Liver (tissue), 9 donors: ENCODE results near the gene GAN. TPM values are rescaled to one million over a fixed set of nuclear protein-coding genes. Genes with fewer than 3 reads are reported as not detected.

Source experiments
- DNase-seq: peaks from one replicate; pipeline ENCODE4 v3.0.0-alpha.2; 2017; ENCODE audit warnings: low spot score
- H3K27ac ChIP-seq, 2 donors: one replicate each; pipeline ENCODE4 v1.7.0; 2013; ENCODE audit warnings: inconsistent platforms in 2 of 2, low read length in 2 of 2, control low read depth in 1 of 2, low read depth in 1 of 2, mild to moderate bottlenecking in 1 of 2
- H3K27me3 ChIP-seq, 4 donors: one replicate each; pipeline versions ENCODE4 v1.6.1 to v1.7.0; 2013; ENCODE audit warnings: low read length in 3 of 4, inconsistent platforms in 1 of 4, mild to moderate bottlenecking in 1 of 4, moderate library complexity in 1 of 4; ENCODE audit not compliant: control insufficient read depth in 4 of 4, insufficient read depth in 4 of 4
- H3K36me3 ChIP-seq, 4 donors: one replicate each; pipeline versions ENCODE4 v1.6.1 to v1.7.0; 2013; ENCODE audit warnings: low read length in 3 of 4, mild to moderate bottlenecking in 3 of 4, low read depth in 1 of 4, moderate library complexity in 1 of 4; ENCODE audit not compliant: control insufficient read depth in 4 of 4, insufficient read depth in 3 of 4
- H3K4me1 ChIP-seq, 4 donors: one replicate each; pipeline versions ENCODE4 v1.6.1 to v1.7.0; 2013; ENCODE audit warnings: low read length in 3 of 4, mild to moderate bottlenecking in 3 of 4, moderate library complexity in 1 of 4; ENCODE audit not compliant: control insufficient read depth in 4 of 4, insufficient read depth in 4 of 4
- H3K4me3 ChIP-seq, 3 donors: one replicate each; pipeline versions ENCODE4 v1.6.1 to v1.7.0; 2013; ENCODE audit warnings: low read length in 3 of 3, control low read depth in 1 of 3, low read depth in 1 of 3, mild to moderate bottlenecking in 1 of 3
- H3K9ac ChIP-seq, 2 donors: one replicate each; pipeline ENCODE4 v1.7.0; 2013; ENCODE audit warnings: low read length in 2 of 2, mild to moderate bottlenecking in 2 of 2, moderate library complexity in 2 of 2, control low read depth in 1 of 2, low read depth in 1 of 2
- H3K9me3 ChIP-seq, 4 donors: one replicate each; pipeline versions ENCODE4 v1.6.1 to v1.7.0; 2013; ENCODE audit warnings: low read length in 3 of 4; ENCODE audit not compliant: control insufficient read depth in 4 of 4
- ATF3 ChIP-seq: IDR thresholded peaks from 2 replicates; pipeline ENCODE4 v1.6.1; 2016; ENCODE audit warnings: antibody characterized with exemption
- EGR1 ChIP-seq, 2 donors: IDR thresholded peaks; 2 replicates each; pipeline ENCODE4 v1.6.1; 2016 to 2018; ENCODE audit warnings: antibody characterized with exemption in 2 of 2, low read depth in 2 of 2
- FOXA1 ChIP-seq: IDR thresholded peaks from 2 replicates; pipeline ENCODE4 v1.6.1; 2016; ENCODE audit warnings: antibody characterized with exemption
- FOXA2 ChIP-seq: IDR thresholded peaks from 2 replicates; pipeline ENCODE4 v1.6.1; 2016; ENCODE audit warnings: antibody characterized with exemption
- GABPA ChIP-seq, 2 donors: IDR thresholded peaks in 1 of 2; conservative IDR thresholded peaks in 1 of 2; 2 replicates each; pipeline ENCODE4 v1.6.1; 2016; ENCODE audit warnings: antibody characterized with exemption in 2 of 2, mild to moderate bottlenecking in 1 of 2, moderate library complexity in 1 of 2
- HNF4G ChIP-seq: IDR thresholded peaks from 2 replicates; pipeline ENCODE4 v1.6.1; 2016; ENCODE audit warnings: antibody characterized with exemption
- JUND ChIP-seq, 2 donors: IDR thresholded peaks; 2 replicates each; pipeline ENCODE4 v1.6.1; 2016; ENCODE audit warnings: antibody characterized with exemption in 2 of 2
- MAX ChIP-seq: IDR thresholded peaks from 2 replicates; pipeline ENCODE4 v1.6.1; 2016; ENCODE audit warnings: antibody characterized with exemption
- RAD21 ChIP-seq, 2 donors: IDR thresholded peaks; 2 replicates each; pipeline ENCODE4 v1.6.1; 2016; ENCODE audit warnings: antibody characterized with exemption in 2 of 2, mild to moderate bottlenecking in 2 of 2
- REST ChIP-seq: IDR thresholded peaks from 2 replicates; pipeline ENCODE4 v1.6.1; 2016; ENCODE audit warnings: antibody characterized with exemption, mild to moderate bottlenecking
- RXRA ChIP-seq, 2 donors: IDR thresholded peaks; 2 replicates each; pipeline ENCODE4 v1.6.1; 2017 to 2018; ENCODE audit warnings: antibody characterized with exemption in 2 of 2, mild to moderate bottlenecking in 1 of 2
- SP1 ChIP-seq: IDR thresholded peaks from 2 replicates; pipeline ENCODE4 v1.6.1; 2018; ENCODE audit warnings: antibody characterized with exemption, mild to moderate bottlenecking
- TAF1 ChIP-seq: conservative IDR thresholded peaks from 2 replicates; pipeline ENCODE4 v1.6.1; 2016; ENCODE audit warnings: antibody characterized with exemption, mild to moderate bottlenecking
- YY1 ChIP-seq: IDR thresholded peaks from 2 replicates; pipeline ENCODE4 v1.6.1; 2016; ENCODE audit warnings: antibody characterized with exemption, mild to moderate bottlenecking
- ZBTB33 ChIP-seq: IDR thresholded peaks from 2 replicates; pipeline ENCODE4 v1.6.1; 2016; ENCODE audit warnings: antibody characterized with exemption
- WGBS: extraction: QIAGEN DNeasy Blood & Tissue Kit; methylation state at CpG from one replicate; pipeline ENCODE4 v1.1.7; 2013; 5-methylcytosine and 5-hydroxymethylcytosine counted together
- polyA plus RNA-seq, 2 donors: library from polyadenylated mRNA; stranded (reverse) in 1 of 2; unstranded in 1 of 2; fragments of 200-250 nt in 1 of 2; fragments of >200 nt in 1 of 2; fragmentation: Nextera tagmentation in 1 of 2; extraction: Ambion mirVana in 1 of 2; gene quantifications; one replicate each; pipeline versions ENCODE4 v1.2.1 to v1.2.3, GENCODE V29; 2013 to 2015
- total RNA-seq, 2 donors: library from RNA; depleted of rRNA; stranded (reverse); fragments of >200 nt; gene quantifications; one replicate each; pipeline ENCODE4 v1.2.3, GENCODE V29; 2014
- donor health status: healthy.
- donor health status: healthy.
- donor health status: healthy.
- donor health status: healthy.
- donor health status: healthy.

Gene GAN
- total and polyA plus RNA-seq, 4 donors, result 0.33 to 5.5 (median 1.5) TPM

DNA sequence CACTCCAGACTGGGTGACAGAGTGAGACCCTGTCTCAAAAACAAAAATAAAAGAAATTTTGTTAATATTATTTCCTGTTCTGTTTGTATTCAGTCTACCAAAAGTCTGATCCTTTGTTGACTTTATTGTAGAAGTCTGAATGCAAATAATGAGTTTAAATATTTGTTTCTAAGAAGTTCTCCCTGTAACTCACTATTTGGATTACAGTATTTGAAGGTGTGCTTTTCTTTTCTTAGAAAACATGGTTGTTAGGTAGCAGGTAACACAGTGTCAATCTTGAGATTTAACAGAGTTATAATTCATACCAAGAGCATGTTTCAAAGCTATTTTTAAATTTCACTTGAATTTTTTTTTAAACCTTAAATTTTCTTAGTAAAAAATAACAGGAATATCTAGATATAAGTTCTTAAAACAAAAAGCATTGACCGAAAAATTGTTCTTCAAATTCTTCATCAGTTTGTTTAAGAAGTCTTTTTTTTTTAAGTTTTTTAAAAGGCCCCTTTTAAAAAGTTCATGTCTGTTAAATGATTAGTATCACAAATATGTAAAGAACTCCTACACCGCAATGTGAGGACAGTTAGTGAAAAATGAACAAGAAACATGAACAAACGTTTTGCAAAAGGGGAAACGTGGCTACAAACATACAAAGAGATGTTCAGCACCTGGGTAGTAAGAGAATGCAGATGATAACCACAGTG is 35.0 kb downstream of the GAN start:
- WGBS, result 94% methylated on average over 4 of the region's 4 CpGs
- TF ChIP-seq HNF4G, result no peak
- no peak for TF ChIP-seq ZBTB33
- no peak for TF ChIP-seq FOXA1
- no peak for TF ChIP-seq GABPA (IDR thresholded peaks at IDR 0.05 in 1 of 2, conservative IDR thresholded peaks at IDR 0.05 in 1 of 2)
- no peak for TF ChIP-seq TAF1
- TF ChIP-seq ATF3, result no peak
- TF ChIP-seq EGR1 (IDR thresholded peaks at IDR 0.05; ENCODE audit: low read depth in 2 of 2), result no peak
- TF ChIP-seq YY1, result no peak
- TF ChIP-seq SP1, result no peak
- no peak for TF ChIP-seq FOXA2
- TF ChIP-seq RXRA (IDR thresholded peaks at IDR 0.05), result no peak
- no peak overlapping the region for H3K27ac ChIP-seq

DNA sequence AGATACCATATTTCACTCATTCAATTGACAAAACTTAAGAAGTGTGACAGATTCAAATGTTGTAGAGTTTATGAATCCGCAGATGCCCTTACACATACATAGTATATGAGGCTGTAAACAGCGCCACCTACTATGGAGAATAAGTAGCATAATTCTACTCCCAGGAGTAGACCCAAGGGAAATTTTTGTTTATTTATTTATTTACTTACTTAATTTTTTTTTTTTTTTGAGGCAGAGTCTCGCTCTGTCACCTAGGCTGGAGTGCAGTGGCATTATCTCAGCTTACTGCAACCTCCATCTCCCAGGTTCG is 35.5 kb downstream of the GAN start:
- DNase-seq, result no peak
- H3K36me3 ChIP-seq, result peaks cover 0 to 4% (median 0%) of the 10 kb centered on the region in 4 donors
- no peaks in the 10 kb centered on the region for H3K27me3 ChIP-seq
- no peaks in the 10 kb centered on the region for H3K4me1 ChIP-seq
- H3K9ac ChIP-seq, result no peak overlapping the region
- WGBS, result 98% methylated on average over 4 of the region's 4 CpGs
- H3K4me3 ChIP-seq, result no peak overlapping the region
- peaks cover 0 to 19% (median 9%) of the 10 kb centered on the region in 4 donors for H3K9me3 ChIP-seq
- no peak overlapping the region for H3K27ac ChIP-seq
- peak in 1 of 2 donors; percentile 4 for TF ChIP-seq RAD21 (IDR thresholded peaks at IDR 0.05)
- TF ChIP-seq ZBTB33, result no peak

More for the DNA sequence above, 35.0 kb downstream of the GAN start:
- H3K9ac ChIP-seq, result no peak overlapping the region
- peaks cover 0 to 3% (median 0%) of the 10 kb centered on the region in 4 donors for H3K36me3 ChIP-seq
- no peak for DNase-seq
- no peaks in the 10 kb centered on the region for H3K27me3 ChIP-seq
- H3K4me3 ChIP-seq, result no peak overlapping the region
- peaks cover 0 to 19% (median 9%) of the 10 kb centered on the region in 4 donors for H3K9me3 ChIP-seq
- no peaks in the 10 kb centered on the region for H3K4me1 ChIP-seq

- H3K9me3 ChIP-seq, result no peaks in the 10 kb centered on the region
- no peak overlapping the region for H3K4me3 ChIP-seq
- H3K9ac ChIP-seq, result no peak overlapping the region
- 96% methylated on average over 3 of the region's 3 CpGs for WGBS
- DNase-seq, result no peak
- peaks cover 2 to 9% (median 3%) of the 10 kb centered on the region in 4 donors for H3K36me3 ChIP-seq
- no peak for TF ChIP-seq MAX
- TF ChIP-seq RXRA (IDR thresholded peaks at IDR 0.05), result no peak
- TF ChIP-seq GABPA (IDR thresholded peaks at IDR 0.05 in 1 of 2, conservative IDR thresholded peaks at IDR 0.05 in 1 of 2), result no peak
- no peak for TF ChIP-seq REST
- no peak for TF ChIP-seq EGR1 (IDR thresholded peaks at IDR 0.05; ENCODE audit: low read depth in 2 of 2)
- TF ChIP-seq JUND (IDR thresholded peaks at IDR 0.05), result no peak
- TF ChIP-seq ZBTB33, result no peak
- H3K27ac ChIP-seq, result no peak overlapping the region
- H3K27me3 ChIP-seq, result no peaks in the 10 kb centered on the region
- no peaks in the 10 kb centered on the region for H3K4me1 ChIP-seq
Observed at GRCh38 chr16:81353895-81354294, 39.1 kb downstream of the GAN start.
